T-helper 1 cell treated with Interleukin-12 subunit alpha and Interleukin-12 subunit beta and Interleukin-4 antibody, amounts not matched to agents 30 μg/mL and 1 μg/mL, for 36 hours (primary cell): Measurements from ENCODE around the gene PCSK2.

Experiments
- H3K27ac Mint-ChIP-seq: one replicate; pipeline ENCODE4 v1.8.0; 2021; ENCODE audit warnings: mild to moderate bottlenecking, mixed read lengths
- H3K27me3 Mint-ChIP-seq: one replicate; pipeline ENCODE4 v1.8.0; 2021; ENCODE audit warnings: low read depth, mixed read lengths
- H3K36me3 Mint-ChIP-seq: one replicate; pipeline ENCODE4 v1.8.0; 2021; ENCODE audit warnings: low read depth, mixed read lengths
- H3K4me1 Mint-ChIP-seq: one replicate; pipeline ENCODE4 v1.8.0; 2021; ENCODE audit warnings: low read depth, mixed read lengths
- H3K4me3 Mint-ChIP-seq: one replicate; pipeline ENCODE4 v1.8.0; 2021; ENCODE audit warnings: mild to moderate bottlenecking, moderate library complexity, mixed read lengths
- H3K9me3 Mint-ChIP-seq: one replicate; pipeline ENCODE4 v1.8.0; 2021; ENCODE audit warnings: mixed read lengths

PCSK2 gene

DNA sequence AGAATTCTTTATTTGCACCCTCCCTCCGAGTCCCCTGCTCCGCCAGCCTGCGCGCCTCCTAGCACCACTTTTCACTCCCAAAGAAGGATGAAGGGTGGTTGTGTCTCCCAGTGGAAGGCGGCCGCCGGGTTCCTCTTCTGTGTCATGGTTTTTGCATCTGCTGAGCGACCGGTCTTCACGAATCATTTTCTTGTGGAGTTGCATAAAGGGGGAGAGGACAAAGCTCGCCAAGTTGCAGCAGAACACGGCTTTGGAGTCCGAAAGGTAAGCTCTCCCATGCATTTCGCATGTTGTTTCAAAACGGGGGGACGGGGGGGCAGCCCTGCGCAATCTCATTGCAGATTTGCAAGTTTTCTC is 357 bp downstream of the PCSK2 start:
- Mint-ChIP-seq H3K27ac (no peak overlapping the region), H3K4me3 (no peak overlapping the region), H3K36me3 (no peaks in the 10 kb centered on the region), H3K27me3 (peaks cover 55% of the 10 kb centered on the region), H3K4me1 (peaks cover 2% of the 10 kb centered on the region), H3K9me3 (no peaks in the 10 kb centered on the region)

GRCh38 chr20:17227669-17228623 is 1.1 kb downstream of the PCSK2 start:
- H3K36me3 Mint-ChIP-seq: no peaks in the 10 kb centered on the region
- H3K27me3 Mint-ChIP-seq: peaks cover 55% of the 10 kb centered on the region
- no peaks in the 10 kb centered on the region for H3K9me3 Mint-ChIP-seq
- H3K27ac Mint-ChIP-seq: no peak overlapping the region
- peaks cover 2% of the 10 kb centered on the region for H3K4me1 Mint-ChIP-seq
- H3K4me3 Mint-ChIP-seq: no peak overlapping the region

DNA sequence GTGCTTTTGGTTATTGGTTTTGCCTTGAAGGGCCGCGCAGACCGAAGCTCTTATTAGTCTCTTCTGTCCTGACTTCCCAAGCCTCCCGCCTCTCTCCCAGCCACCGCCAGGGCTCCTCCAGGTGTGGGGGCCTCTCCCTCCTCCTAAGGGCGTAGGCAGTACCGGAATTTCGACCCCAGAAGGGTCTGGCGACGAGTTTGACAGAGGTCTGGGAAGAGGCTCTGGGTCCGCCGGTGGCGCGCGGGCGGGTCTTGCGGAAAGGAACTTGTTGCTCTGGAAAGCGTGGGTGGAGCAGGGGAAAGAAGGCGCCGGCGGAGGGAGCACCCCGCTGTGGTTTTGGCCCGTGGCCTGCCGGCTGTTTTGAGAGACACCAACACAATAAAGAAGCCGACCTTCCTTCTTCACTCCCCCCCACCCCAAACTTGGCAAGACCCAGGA is 1.8 kb downstream of the PCSK2 start:
- H3K27me3 Mint-ChIP-seq: peaks cover 54% of the 10 kb centered on the region
- H3K27ac Mint-ChIP-seq: no peak overlapping the region
- peaks cover 2% of the 10 kb centered on the region for H3K4me1 Mint-ChIP-seq
- no peaks in the 10 kb centered on the region for H3K9me3 Mint-ChIP-seq
- no peaks in the 10 kb centered on the region for H3K36me3 Mint-ChIP-seq
- no peak overlapping the region for H3K4me3 Mint-ChIP-seq

- Mint-ChIP-seq H3K36me3 (no peaks in the 10 kb centered on the region), H3K27ac (no peak overlapping the region), H3K4me1 (peaks cover 2% of the 10 kb centered on the region), H3K4me3 (no peak overlapping the region), H3K9me3 (no peaks in the 10 kb centered on the region), H3K27me3 (peaks cover 49% of the 10 kb centered on the region)
These were observed 2.4 kb downstream of the PCSK2 start for GRCh38 chr20:17229256-17229655.

GRCh38 chr20:17233626-17234025 is 6.8 kb downstream of the PCSK2 start:
- no peaks in the 10 kb centered on the region for H3K4me1 Mint-ChIP-seq
- H3K27ac Mint-ChIP-seq: no peak overlapping the region
- H3K36me3 Mint-ChIP-seq: no peaks in the 10 kb centered on the region
- H3K27me3 Mint-ChIP-seq: peaks cover 10% of the 10 kb centered on the region
- no peak overlapping the region for H3K4me3 Mint-ChIP-seq
- H3K9me3 Mint-ChIP-seq: no peaks in the 10 kb centered on the region

- Mint-ChIP-seq H3K4me1 (no peaks in the 10 kb centered on the region), H3K36me3 (no peaks in the 10 kb centered on the region), H3K9me3 (no peaks in the 10 kb centered on the region), H3K27ac (no peak overlapping the region), H3K4me3 (no peak overlapping the region), H3K27me3 (no peaks in the 10 kb centered on the region)
These were observed 9.9 kb downstream of the PCSK2 start for GRCh38 chr20:17236766-17237165.

DNA sequence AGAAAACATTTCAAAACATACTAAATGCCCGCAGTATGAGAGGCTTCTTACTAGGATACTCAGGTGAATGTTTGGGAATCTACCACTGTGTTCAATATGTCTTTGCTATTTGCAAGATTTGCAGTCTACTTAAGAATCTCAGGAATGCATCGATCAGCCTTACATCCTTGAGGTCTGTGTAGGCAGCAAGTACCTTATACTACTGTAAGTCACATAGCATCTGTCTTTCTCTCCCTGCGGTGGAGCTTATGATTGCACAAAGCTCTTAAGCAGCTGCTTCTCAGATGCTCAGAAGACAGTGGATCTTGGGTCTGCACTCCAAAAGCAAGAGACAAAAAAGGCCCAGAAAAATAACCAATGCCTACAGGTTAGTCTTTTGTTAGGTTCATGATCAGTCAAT is 21.4 kb downstream of the PCSK2 start:
- no peaks in the 10 kb centered on the region for H3K27me3 Mint-ChIP-seq
- no peak overlapping the region for H3K4me3 Mint-ChIP-seq
- H3K27ac Mint-ChIP-seq: no peak overlapping the region
- H3K4me1 Mint-ChIP-seq: no peaks in the 10 kb centered on the region
- no peaks in the 10 kb centered on the region for H3K36me3 Mint-ChIP-seq
- no peaks in the 10 kb centered on the region for H3K9me3 Mint-ChIP-seq

DNA sequence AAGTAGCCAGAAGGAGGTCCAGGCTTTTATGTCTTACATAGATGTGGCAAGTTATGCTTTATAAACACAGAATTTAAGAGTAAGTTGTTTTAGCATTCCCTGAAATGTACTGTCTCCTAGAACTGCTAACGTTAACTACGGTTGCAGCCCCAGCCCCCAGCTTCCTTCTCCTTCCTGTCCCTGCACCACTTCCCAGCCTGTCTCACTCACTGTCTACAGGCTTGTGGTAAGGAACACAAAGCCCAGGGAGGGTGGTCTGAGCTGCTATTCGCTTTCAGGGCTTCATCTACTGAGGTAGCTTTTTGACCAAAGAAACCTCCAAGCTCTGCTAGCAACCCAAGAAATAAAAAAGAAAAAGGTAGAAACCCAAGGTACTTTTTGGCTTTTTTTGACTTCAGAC is 35.9 kb downstream of the PCSK2 start:
- no peak overlapping the region for H3K4me3 Mint-ChIP-seq
- no peaks in the 10 kb centered on the region for H3K36me3 Mint-ChIP-seq
- H3K27ac Mint-ChIP-seq: no peak overlapping the region
- H3K9me3 Mint-ChIP-seq: no peaks in the 10 kb centered on the region
- H3K4me1 Mint-ChIP-seq: no peaks in the 10 kb centered on the region
- no peaks in the 10 kb centered on the region for H3K27me3 Mint-ChIP-seq

DNA sequence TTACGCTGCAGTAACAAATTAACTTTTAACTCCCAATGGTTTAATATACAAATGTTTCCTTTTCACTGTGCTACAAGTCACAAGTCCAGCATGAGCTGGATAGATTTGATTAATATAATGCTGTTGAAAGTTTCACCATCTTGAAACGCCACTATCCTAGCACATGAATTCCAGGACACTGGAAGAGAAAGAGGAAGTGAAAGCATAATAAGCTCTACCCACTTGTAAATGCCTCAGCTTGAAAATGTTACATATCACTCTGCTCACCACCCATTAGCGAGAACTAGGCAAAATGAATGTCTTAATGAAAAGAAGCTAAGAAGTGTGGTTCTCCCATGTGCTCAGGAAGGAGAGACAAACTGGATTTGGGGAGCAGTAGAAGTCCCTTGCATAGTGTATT is 46.9 kb downstream of the PCSK2 start:
- no peaks in the 10 kb centered on the region for H3K27me3 Mint-ChIP-seq
- no peak overlapping the region for H3K4me3 Mint-ChIP-seq
- peaks cover under 1% of the 10 kb centered on the region for H3K9me3 Mint-ChIP-seq
- no peaks in the 10 kb centered on the region for H3K4me1 Mint-ChIP-seq
- H3K36me3 Mint-ChIP-seq: no peaks in the 10 kb centered on the region
- H3K27ac Mint-ChIP-seq: no peak overlapping the region

DNA sequence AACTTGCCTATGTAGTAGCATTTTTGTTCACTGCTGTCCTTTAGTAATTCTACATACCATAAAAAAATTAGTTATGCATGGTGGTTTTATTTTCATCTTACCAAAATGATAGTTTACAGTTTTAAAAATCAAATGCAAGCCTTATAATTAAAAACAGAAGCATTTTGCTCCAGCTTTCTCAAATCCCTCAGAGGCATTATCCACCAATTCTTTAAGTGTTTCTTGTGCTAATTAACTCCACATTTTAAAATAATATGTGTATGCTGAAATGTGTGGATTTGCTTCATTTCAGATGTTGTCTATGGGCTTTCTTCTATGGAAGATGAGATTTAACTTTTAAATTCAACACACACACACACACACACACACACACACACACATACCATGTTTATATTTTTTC is 49.3 kb downstream of the PCSK2 start:
- H3K27ac Mint-ChIP-seq: no peak overlapping the region
- peaks cover 4% of the 10 kb centered on the region for H3K9me3 Mint-ChIP-seq
- no peak overlapping the region for H3K4me3 Mint-ChIP-seq
- no peaks in the 10 kb centered on the region for H3K27me3 Mint-ChIP-seq
- no peaks in the 10 kb centered on the region for H3K4me1 Mint-ChIP-seq
- H3K36me3 Mint-ChIP-seq: no peaks in the 10 kb centered on the region

GRCh38 chr20:17281478-17281877 is 54.6 kb downstream of the PCSK2 start:
- no peaks in the 10 kb centered on the region for H3K27me3 Mint-ChIP-seq
- H3K36me3 Mint-ChIP-seq: no peaks in the 10 kb centered on the region
- no peak overlapping the region for H3K27ac Mint-ChIP-seq
- peaks cover 4% of the 10 kb centered on the region for H3K9me3 Mint-ChIP-seq
- H3K4me3 Mint-ChIP-seq: no peak overlapping the region
- H3K4me1 Mint-ChIP-seq: no peaks in the 10 kb centered on the region

GRCh38 chr20:17282501-17282900 is 55.7 kb downstream of the PCSK2 start:
- Mint-ChIP-seq H3K27ac (no peak overlapping the region), H3K36me3 (no peaks in the 10 kb centered on the region)

DNA sequence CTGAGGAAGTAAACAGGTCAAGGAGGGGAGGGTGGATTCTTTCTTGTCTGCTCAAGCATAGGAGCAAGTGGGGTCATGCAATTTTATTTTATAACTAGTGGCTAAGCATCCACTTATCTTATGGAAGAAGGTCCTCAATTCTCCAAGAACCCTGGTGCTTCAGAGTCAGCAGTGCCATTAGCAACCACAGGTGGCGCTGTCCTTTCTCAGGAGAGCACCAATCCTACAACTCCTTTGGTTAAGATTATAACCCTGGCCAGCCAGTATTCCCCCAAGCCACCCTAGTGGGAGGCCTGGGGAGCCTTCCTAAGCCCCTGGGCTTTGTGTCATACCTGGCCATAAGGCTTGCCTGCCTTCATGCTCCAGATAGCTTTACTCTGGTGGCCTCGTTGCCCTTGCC is 60.7 kb downstream of the PCSK2 start:
- no peaks in the 10 kb centered on the region for H3K9me3 Mint-ChIP-seq
- no peak overlapping the region for H3K4me3 Mint-ChIP-seq
- H3K4me1 Mint-ChIP-seq: no peaks in the 10 kb centered on the region
- H3K27ac Mint-ChIP-seq: no peak overlapping the region
- H3K36me3 Mint-ChIP-seq: no peaks in the 10 kb centered on the region
- no peaks in the 10 kb centered on the region for H3K27me3 Mint-ChIP-seq

More at GRCh38 chr20:17282501-17282900, 55.7 kb downstream of the PCSK2 start:
- Mint-ChIP-seq H3K9me3 (peaks cover 4% of the 10 kb centered on the region), H3K4me1 (no peaks in the 10 kb centered on the region), H3K27me3 (no peaks in the 10 kb centered on the region), H3K4me3 (no peak overlapping the region)

- no peaks in the 10 kb centered on the region for H3K4me1 Mint-ChIP-seq
- no peak overlapping the region for H3K27ac Mint-ChIP-seq
- no peaks in the 10 kb centered on the region for H3K27me3 Mint-ChIP-seq
- H3K4me3 Mint-ChIP-seq: no peak overlapping the region
- no peaks in the 10 kb centered on the region for H3K9me3 Mint-ChIP-seq
- H3K36me3 Mint-ChIP-seq: no peaks in the 10 kb centered on the region
These were observed 61.2 kb downstream of the PCSK2 start for GRCh38 chr20:17287998-17288397.

- Mint-ChIP-seq H3K9me3 (no peaks in the 10 kb centered on the region), H3K4me1 (no peaks in the 10 kb centered on the region), H3K4me3 (no peak overlapping the region), H3K27ac (no peak overlapping the region), H3K27me3 (no peaks in the 10 kb centered on the region), H3K36me3 (no peaks in the 10 kb centered on the region)
These were observed 68.4 kb downstream of the PCSK2 start for GRCh38 chr20:17295151-17295726.
